ENCODE data around the gene IRF6. TPM values are rescaled to one million over a fixed set of nuclear protein-coding genes. Genes with fewer than 3 reads are reported as not detected.
A peak's percentile ranks its signal among the peaks of the same experiment; 100 is the strongest.

Gene IRF6
- total RNA-seq, 2 experiments from 2014 or later: not detected

GRCh38 chr1:209850342-209850979, 44.5 kb upstream of the IRF6 start:
- Histone ChIP-seq H3K79me2 (ENCODE audit: insufficient read depth, low read depth, low read length) (no peaks in the 10 kb centered on the region), H3K9me3 (ENCODE audit: low read length) (no peaks in the 10 kb centered on the region), H3K4me2 (ENCODE audit: low read length) (no peak overlapping the region), H2AFZ (ENCODE audit: low read length) (no peak overlapping the region), H3K27ac (ENCODE audit: low read depth, low read length, poor library complexity, severe bottlenecking) (no peak overlapping the region), H3K4me3 (ENCODE audit: low read depth, low read length, poor library complexity, severe bottlenecking) (no peak overlapping the region), H4K20me1 (ENCODE audit: insufficient read depth, low read length) (no peaks in the 10 kb centered on the region; the same call in 1 of the 2 replicates), H3K4me1 (ENCODE audit: insufficient read depth, low read length, poor library complexity, severe bottlenecking) (no peaks in the 10 kb centered on the region), H3K9me2 (ENCODE audit: insufficient read depth, low read length) (no peaks in the 10 kb centered on the region), H3K36me3 (ENCODE audit: insufficient read depth, low read length) (peaks cover 96% of the 10 kb centered on the region)
- intact Hi-C loops (cut with micrococcal nuclease; ENCODE audit: unreplicated experiment): no loop called here
- ChIA-PET CTCF (ENCODE audit: unreplicated experiment) (no interaction called here), POLR2A (no interaction called here)
- DNase-seq (ENCODE audit: low spot score): peak; percentile 30
- TF ChIP-seq CTCF (conservative IDR thresholded peaks at IDR 0.05; ENCODE audit: low read length) (peak; percentile 76), EZH2phosphoT487 (IDR thresholded peaks at IDR 0.05; ENCODE audit: borderline replicate concordance, low read depth, low read length) (no peak)
- BruUV-seq (replicated peaks): no TSS peak

GRCh38 chr1:209849388-209849787, 43.4 kb upstream of the IRF6 start:
- Histone ChIP-seq H3K4me1 (ENCODE audit: insufficient read depth, low read length, poor library complexity, severe bottlenecking) (no peaks in the 10 kb centered on the region), H2AFZ (ENCODE audit: low read length) (no peak overlapping the region), H3K9me2 (ENCODE audit: insufficient read depth, low read length) (no peaks in the 10 kb centered on the region), H3K9me3 (ENCODE audit: low read length) (no peaks in the 10 kb centered on the region), H3K27ac (ENCODE audit: low read depth, low read length, poor library complexity, severe bottlenecking) (no peak overlapping the region), H3K36me3 (ENCODE audit: insufficient read depth, low read length) (peaks cover 98% of the 10 kb centered on the region), H4K20me1 (ENCODE audit: insufficient read depth, low read length) (no peaks in the 10 kb centered on the region; the same call in 1 of the 2 replicates), H3K4me2 (ENCODE audit: low read length) (no peak overlapping the region), H3K79me2 (ENCODE audit: insufficient read depth, low read depth, low read length) (no peaks in the 10 kb centered on the region), H3K4me3 (ENCODE audit: low read depth, low read length, poor library complexity, severe bottlenecking) (no peak overlapping the region)
- POLR2A ChIA-PET: no interaction called here
- intact Hi-C loops (cut with micrococcal nuclease; ENCODE audit: unreplicated experiment): no loop called here
- BruUV-seq (replicated peaks): no TSS peak
- CTCF ChIA-PET (ENCODE audit: unreplicated experiment): no interaction called here
- DNase-seq (ENCODE audit: low spot score): no peak
- TF ChIP-seq EZH2phosphoT487 (IDR thresholded peaks at IDR 0.05; ENCODE audit: borderline replicate concordance, low read depth, low read length) (no peak), CTCF (conservative IDR thresholded peaks at IDR 0.05; ENCODE audit: low read length) (no peak)

GRCh38 chr1:209845408-209845725, 39.4 kb upstream of the IRF6 start:
- POLR2A ChIA-PET: interaction anchor here (0.6 to 1.6 kb wide), 6 partner anchors 14 to 1892 kb away, joined by 3 to 7 read pairs (median 3); partner anchors contain the start of genes HHAT and TRAF3IP3
- Histone ChIP-seq H3K4me2 (ENCODE audit: low read length) (no peak overlapping the region), H3K9me2 (ENCODE audit: insufficient read depth, low read length) (no peaks in the 10 kb centered on the region), H3K36me3 (ENCODE audit: insufficient read depth, low read length) (peaks cover 98% of the 10 kb centered on the region), H4K20me1 (ENCODE audit: insufficient read depth, low read length) (no peaks in the 10 kb centered on the region; the same call in 1 of the 2 replicates), H2AFZ (ENCODE audit: low read length) (no peak overlapping the region), H3K4me3 (ENCODE audit: low read depth, low read length, poor library complexity, severe bottlenecking) (no peak overlapping the region), H3K79me2 (ENCODE audit: insufficient read depth, low read depth, low read length) (no peaks in the 10 kb centered on the region), H3K27ac (ENCODE audit: low read depth, low read length, poor library complexity, severe bottlenecking) (no peak overlapping the region), H3K9me3 (ENCODE audit: low read length) (no peaks in the 10 kb centered on the region), H3K4me1 (ENCODE audit: insufficient read depth, low read length, poor library complexity, severe bottlenecking) (no peaks in the 10 kb centered on the region)
- CTCF ChIA-PET (ENCODE audit: unreplicated experiment): interaction anchor here (1.6 kb wide), 1 partner anchor 13 kb away, joined by 3 read pairs; no protein-coding TSS in a partner anchor
- TF ChIP-seq CTCF (conservative IDR thresholded peaks at IDR 0.05; ENCODE audit: low read length): no peak
- TF ChIP-seq EZH2phosphoT487 (IDR thresholded peaks at IDR 0.05; ENCODE audit: borderline replicate concordance, low read depth, low read length): no peak
- no TSS peak for BruUV-seq (replicated peaks)
- intact Hi-C loops (cut with micrococcal nuclease; ENCODE audit: unreplicated experiment): no loop called here
- DNase-seq (ENCODE audit: low spot score): no peak

Measured in OCI-LY7 (cell line).